Midbrain (tissue), 1 donor: ENCODE data around the gene TRIM66.

Source experiments
- DNase-seq: peaks from one replicate; lab custom pipeline; 2025; lab: John Stamatoyannopoulos, UW

TRIM66 gene

DNA sequence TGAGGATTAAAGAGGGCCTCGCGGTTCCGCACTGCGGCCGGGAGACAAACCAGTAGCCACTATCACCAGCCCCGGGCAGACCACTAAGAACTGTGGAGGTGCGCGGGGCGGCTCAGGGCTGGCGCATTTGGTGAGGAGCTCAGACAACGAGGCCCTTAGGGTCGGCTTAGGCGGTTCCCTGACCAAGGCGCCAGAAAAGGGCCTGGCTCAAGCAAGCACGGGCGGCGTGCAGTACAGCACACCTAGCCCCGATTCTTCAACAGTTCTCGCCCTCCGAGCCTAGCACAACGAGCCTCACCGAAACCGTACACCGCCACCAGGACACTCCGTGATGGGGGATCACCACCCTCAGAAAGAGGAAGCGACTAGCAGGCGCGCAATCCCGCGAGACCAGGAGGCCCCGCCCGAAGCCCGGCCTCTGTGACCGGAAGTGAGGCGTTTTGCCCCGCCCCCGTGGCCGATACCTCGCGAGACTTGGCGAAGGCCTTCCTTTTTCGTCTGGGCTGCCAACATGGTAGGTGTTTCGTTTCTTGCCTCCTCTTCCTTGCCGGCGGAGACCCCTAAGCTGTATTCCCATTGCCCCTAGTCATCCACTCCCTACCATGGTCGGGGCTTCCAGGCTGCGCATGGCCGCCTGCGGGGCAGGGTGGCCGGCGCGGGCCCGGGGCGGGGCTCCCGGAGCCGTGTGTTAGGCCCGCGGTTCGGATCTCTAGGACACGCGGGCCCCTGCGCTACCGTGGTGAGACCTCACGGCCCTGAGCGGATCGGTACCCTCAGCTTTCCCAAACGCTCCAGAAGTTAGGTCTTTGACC, at the start of gene TRIM66, which contains the start of gene RPL27A:
Gene TRIM66 (minus strand): TSS at position 363 of the 812 bp plus-strand sequence. CDS start 10,391 bp downstream, outside the sequence.
Gene RPL27A (plus strand): TSS at position 490 of the 812 bp plus-strand sequence. CDS start 22 bp downstream, at position 512.
- peak; percentile 97 for DNase-seq

GRCh38 chr11:8731647-8732323, 49.3 kb upstream of the TRIM66 start:
- no peak for DNase-seq

DNA sequence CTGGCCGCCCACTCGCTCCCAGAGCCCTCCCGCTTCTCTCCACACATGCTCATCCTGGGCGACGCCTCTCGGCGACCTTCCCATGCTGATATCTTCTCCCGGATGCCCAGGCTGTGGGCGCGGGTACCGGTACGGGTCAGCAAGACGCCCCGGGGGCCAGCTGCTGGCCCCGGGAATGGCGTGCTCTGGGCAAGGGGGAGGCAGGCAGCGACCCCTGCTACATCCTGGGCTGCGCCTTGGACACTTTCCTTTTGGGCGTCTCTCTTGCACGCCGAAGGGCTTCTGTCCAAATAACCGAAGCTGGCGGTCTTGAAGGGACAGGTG, 48.2 kb upstream of the TRIM66 start:
- no peak for DNase-seq

DNA sequence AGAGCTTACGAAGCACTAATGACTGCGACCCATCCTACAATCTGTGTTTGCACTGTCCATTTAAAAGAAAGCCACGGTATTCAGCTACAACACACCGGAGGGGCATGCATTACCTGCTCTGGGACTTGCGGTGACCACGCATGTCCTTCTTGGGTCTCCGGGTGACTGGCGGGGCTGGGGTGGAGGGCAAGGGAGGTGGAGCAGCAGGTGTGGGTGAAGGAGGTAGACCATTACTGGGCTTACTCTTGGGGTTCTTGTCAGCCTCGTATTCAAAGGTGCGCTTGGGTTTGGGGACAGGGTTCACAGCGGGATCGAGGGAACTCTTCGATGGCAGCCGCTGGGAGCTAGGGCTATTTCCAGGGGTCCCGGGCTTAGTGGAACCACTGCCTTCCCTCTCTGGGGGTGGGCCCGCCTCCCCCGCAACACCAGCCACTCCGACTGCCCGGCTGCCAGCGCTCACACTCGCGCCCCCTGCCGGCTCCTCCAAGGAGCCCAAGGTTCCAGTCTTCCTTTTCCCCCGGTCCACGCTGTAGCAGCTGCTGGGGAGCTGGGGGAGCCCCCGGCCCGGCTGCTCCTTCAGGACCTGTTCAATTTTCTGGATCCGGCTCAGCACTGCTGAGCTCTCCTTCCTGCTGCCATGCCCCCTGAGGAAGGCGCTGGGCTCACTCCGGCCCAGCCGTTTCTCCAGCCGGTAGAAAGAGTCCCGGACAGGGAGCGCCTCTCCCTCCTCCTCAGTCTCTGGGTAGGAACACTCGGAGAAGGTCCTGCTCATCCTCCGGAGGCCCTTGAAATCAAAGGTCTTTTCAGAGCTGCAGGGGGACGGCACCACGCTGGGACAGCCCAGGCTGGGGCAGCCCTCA, 47.6 kb upstream of the TRIM66 start:
- DNase-seq = no peak

- no peak for DNase-seq
Observed at GRCh38 chr11:8729067-8729466, 46.6 kb upstream of the TRIM66 start.

DNA sequence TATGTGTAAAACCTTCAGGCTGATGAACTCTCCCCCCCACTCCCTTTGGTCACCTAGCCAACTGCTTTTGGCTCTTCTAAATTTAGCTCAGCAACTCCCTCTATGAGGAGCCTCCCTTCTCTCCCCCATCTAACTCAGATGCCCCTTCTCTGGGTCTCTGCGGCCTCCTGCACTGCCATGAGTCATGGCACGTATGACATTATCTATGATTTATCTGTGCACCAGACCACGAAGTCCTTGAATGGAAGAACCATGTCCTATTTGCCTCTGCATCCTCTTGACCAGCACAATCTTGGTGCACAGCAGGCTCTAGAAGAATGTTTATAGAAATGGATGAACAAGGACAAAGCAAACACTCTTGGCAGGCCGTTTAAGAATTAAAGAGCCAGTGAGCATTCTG, 46.1 kb upstream of the TRIM66 start:
- no peak for DNase-seq

GRCh38 chr11:8726395-8726794, 43.9 kb upstream of the TRIM66 start:
- DNase-seq = no peak

GRCh38 chr11:8724682-8725081, 42.2 kb upstream of the TRIM66 start:
- no peak for DNase-seq

DNA sequence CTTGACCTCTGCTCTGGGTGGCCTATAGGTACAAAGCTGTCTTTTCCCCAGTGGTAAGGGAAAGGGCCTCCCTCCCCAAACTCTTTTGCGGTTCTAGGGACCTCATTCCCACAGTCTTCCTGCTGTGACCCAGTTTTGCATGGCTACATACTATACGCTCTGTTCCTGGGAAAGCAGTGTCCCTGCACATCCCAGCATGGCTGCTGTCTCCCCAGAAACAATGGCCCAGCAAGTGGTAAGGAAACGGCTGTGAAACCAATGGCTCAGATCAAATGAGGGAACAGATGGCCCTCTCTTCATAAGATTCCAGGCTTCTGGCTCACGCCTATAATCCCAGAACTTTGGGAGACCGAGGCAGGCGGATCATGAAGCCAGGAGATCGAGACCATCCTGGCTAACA, 41.2 kb upstream of the TRIM66 start:
- DNase-seq = no peak

- no peak for DNase-seq
Observed at GRCh38 chr11:8722809-8723208, 40.3 kb upstream of the TRIM66 start.

- no peak for DNase-seq
Observed at GRCh38 chr11:8721609-8722500, 39.4 kb upstream of the TRIM66 start.

- DNase-seq = no peak
Observed at GRCh38 chr11:8720868-8721608, 38.6 kb upstream of the TRIM66 start.

- DNase-seq = no peak
Observed at GRCh38 chr11:8720352-8720751, 37.9 kb upstream of the TRIM66 start.

DNA sequence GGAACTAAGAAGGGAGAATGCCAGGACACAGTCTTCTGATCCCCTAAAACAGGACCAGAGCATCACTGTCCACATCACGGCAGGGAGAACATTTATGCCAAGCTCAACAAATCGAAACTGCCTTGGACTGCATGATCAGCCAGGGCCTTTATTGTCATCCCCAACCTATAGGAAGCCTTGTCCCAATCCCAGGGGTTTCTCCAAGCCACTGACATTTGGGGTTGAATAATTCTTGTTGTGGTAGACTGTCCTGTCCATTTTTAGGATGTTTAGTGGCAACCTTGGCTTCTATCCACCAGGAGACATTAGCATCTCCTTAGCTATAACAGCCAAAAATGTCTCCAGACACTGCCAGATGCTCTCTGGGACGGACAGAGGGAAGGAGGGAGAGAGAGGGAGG, 37.3 kb upstream of the TRIM66 start:
- DNase-seq = no peak

GRCh38 chr11:8719211-8719649, 36.8 kb upstream of the TRIM66 start:
- DNase-seq = no peak

GRCh38 chr11:8717876-8718753, 35.6 kb upstream of the TRIM66 start:
- DNase-seq = peak; percentile 17

DNA sequence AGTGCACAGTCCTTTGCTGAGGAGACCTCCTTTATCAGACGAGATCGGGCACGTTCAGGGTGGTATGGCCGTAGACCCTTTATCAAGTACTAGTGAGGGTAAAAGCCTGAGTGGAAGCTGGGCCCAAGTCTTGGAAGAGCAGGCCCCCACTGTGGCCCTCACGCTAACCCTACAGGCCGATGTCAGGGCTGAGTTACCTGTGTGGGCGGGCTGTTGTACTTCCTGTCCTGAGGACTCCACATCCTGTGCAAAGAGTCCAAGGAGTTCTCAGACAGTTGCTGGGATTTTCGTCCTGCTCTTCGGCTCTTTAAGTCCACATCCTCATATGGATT, 35.0 kb upstream of the TRIM66 start:
- no peak for DNase-seq

GRCh38 chr11:8715501-8715900, 33.0 kb upstream of the TRIM66 start:
- no peak for DNase-seq

- DNase-seq = no peak
Observed at GRCh38 chr11:8714622-8715225, 32.3 kb upstream of the TRIM66 start.
